HG02870 (cell line): ENCODE results near the gene KHDRBS1.
"Not testable (repeated sequence)": the region's sequence is repeated elsewhere in the genome, so short reads cannot be mapped to it uniquely, and the experiment has no call there.

Experiments
- ATAC-seq: cut with Tn5 transposase; IDR thresholded peaks from one replicate; pipeline ENCODE4 v1.9.1; 2021; ENCODE audit warnings: mild to moderate bottlenecking, moderate library complexity; ENCODE audit not compliant: unreplicated experiment

KHDRBS1 gene, protein sequence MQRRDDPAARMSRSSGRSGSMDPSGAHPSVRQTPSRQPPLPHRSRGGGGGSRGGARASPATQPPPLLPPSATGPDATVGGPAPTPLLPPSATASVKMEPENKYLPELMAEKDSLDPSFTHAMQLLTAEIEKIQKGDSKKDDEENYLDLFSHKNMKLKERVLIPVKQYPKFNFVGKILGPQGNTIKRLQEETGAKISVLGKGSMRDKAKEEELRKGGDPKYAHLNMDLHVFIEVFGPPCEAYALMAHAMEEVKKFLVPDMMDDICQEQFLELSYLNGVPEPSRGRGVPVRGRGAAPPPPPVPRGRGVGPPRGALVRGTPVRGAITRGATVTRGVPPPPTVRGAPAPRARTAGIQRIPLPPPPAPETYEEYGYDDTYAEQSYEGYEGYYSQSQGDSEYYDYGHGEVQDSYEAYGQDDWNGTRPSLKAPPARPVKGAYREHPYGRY

DNA sequence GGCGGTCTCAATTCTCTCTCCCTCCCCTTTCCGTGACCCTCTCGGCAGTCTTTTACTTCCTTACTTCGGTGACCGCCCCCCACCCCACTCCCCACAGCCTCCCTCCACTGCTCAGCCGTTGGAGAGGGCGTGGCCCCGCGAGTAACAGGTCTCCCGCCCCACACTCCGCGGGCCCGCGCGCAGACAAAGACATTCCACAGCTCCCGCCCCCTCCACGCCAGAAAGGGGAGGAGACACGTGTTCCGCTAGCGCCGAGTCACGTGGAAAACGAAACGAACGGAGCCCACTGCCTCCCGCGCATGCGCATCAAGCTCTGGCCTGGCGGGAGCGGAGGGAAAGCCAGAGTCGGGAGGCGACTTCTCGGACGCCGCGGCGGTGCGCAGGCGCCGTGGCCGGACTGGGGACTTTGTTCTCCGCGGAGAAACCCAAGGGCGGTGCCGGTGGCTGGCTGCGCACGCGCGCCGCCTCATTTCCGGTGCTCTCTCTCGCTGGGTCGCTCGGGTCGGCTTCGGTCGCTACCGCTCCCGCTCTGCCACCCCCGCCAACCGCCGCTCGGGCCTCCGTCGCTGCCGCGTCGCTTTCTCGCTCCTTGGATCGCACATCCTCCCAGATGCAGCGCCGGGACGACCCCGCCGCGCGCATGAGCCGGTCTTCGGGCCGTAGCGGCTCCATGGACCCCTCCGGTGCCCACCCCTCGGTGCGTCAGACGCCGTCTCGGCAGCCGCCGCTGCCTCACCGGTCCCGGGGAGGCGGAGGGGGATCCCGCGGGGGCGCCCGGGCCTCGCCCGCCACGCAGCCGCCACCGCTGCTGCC, at the start of gene KHDRBS1:
Gene KHDRBS1 (plus strand): TSS at position 483 of the 813 bp plus-strand sequence. CDS start 128 bp downstream, at position 611.
- peak; percentile 76 for ATAC-seq

DNA sequence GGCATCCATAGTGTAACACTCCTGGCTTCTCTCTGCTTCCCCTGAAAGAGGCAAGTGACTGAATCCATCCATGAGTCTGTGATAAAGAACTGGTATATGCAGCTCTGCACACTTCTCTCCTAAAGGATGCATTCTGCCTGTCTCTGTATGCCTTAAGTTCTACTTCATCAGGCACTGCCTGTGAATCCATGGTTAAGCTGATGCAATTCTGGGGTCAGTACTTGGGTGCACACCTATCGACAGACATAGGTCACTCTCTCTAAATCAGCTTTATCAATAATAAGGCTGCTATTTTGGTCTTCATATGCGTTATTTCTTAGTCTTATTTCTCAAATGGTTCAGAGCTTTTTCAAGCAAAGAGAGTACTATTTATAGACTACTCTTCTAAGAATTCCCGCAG, 42.8 kb upstream of the KHDRBS1 start:
- no peak for ATAC-seq

DNA sequence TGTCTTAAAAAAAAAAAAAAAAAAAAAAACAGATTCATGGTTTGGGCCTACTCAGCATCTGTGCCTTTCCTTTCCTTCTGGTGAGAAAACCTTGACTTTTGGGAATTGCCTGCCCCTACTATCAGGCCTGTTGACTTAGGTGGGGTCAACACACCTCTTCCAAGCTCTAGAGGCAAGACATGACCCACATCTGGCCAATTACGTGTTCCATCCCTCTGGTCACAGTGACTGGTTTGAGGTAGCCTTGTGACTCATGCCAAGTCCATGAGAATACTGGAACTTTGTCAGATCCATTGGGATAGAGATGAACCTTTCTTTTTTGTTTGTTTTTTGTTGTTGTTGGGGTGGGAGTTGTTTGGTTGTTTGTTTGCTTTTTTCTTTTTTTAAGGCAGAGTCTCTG, 37.3 kb upstream of the KHDRBS1 start:
- ATAC-seq = no peak

DNA sequence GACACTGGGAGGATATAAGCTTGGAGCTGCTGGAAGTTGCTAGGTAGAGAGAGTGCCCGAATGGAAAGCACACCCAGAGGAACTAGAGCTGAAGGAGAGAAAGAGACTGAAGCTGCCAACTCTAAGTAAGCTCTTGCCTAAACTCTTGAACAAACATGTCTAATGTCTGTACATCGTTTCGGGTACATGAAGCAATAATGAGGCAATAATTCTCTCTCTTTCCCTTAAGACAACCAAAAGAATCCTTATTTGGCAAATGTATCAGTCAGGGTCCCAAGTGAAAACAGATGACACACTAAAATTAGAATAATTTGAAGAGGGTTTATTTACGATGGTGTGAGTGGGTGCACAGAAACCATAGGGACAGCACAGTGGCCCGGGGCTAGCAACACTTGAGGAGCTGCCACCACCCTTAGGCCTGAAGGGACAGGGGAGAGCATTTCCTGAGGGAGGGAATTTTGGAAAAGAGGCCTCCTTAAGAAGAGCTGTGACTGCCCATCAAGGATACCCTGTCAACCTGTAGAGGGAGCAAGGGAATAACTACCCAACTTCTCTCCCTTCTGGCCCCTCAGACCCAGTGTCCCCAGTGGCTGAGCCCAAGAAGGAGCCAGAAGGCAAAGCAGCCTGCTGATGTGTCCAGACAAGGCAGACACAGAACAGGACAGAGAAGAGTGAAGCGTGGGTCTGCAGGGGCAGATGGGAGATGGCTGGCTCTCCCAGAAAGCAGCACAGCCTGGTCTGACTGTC, 36.1 kb upstream of the KHDRBS1 start:
- ATAC-seq = no peak

- ATAC-seq = no peak
Measured at GRCh38 chr1:31978843-31979400, 34.7 kb upstream of the KHDRBS1 start.

DNA sequence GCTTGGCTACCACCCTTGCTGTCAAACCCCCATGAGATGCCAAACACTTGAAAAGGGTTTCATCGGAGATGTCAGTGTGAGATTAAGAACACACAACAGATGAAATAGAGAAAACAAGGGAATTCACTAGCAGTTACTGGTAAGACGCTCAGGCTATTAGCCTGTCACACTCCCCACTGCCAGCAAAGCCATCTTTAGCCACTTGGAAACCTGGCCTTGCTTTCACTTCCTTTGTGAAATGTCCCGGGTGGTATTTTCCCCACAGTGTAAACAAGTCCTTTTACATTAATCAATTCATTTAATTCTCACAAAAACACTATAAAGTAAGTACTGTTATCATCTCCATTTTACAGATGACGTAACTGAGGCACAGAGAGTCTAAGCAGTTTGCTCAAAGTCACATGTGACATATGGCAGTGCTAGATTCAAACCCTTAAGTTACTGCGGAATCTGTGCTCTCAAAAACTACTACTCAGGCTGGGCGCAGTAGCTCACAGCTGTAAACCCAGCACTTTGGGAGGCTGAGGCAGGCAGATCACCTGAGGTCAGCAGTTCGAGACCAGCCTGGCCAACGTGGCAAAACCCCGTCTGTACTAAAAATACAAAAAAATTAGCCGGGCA, 32.7 kb upstream of the KHDRBS1 start:
- ATAC-seq = no peak

GRCh38 chr1:31981456-31981839, 32.2 kb upstream of the KHDRBS1 start:
- ATAC-seq = no peak

- no peak for ATAC-seq
Measured at GRCh38 chr1:31981972-31982371, 31.7 kb upstream of the KHDRBS1 start.

DNA sequence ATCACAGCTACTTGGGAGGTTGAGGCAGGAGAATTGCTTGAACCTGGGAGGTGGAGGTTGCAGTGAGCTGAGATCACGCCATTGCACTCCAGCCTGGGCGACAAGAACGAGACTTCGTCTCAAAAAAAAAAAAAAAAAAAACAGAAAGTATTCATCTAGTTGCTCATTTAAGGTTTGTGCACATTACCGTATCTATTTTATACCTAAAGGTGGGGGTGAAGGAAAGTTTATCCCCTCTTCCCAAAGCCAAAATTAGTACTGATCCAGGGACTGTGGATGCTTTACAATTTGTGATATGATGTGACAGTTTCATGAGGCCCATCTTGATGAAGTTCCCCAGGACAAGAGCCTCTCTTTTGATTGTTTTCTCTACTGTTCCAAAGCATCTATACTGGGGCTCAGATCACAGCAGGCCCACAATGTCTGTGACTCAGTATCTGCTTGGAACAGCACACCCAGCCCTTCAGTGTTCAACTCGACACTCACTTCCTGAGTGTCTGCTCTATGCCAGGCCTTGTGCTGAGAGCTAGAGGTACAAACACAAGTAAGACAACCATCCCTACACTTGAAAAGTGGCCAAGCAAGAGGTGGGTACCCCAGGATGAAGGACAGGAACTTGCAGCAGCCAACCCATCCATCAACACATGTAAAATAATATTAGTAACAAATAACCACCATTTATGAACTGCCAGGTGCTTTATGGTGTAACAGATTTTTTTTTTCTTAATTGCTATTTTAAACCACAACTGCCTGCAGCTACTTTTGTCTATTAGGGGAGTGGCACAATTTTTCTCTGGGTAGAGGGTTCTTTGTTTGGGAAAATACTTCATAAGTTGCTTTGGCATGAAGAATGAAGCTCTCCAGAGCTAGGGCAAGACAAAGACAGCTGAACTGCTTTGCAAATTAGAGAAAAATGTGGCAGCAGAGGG, 29.0 kb upstream of the KHDRBS1 start:
- no peak for ATAC-seq

DNA sequence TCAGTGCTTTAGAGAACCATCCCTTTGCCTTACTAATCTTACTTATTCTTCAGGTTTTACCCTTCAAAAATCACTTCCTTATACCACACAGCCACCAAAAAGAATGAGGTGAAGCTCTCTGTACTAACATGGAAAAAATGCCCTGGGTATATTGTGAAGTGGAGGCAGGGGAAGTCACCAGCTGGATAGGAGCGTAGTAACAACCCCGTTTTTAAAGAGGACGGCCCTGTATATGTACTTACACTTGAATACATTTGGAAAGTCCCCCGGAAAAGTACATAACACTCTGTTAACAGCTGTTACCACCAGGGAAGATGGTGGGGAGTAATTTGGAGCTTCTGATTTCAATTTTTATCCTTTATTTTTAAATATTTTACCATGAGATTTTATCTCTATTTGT, 28.2 kb upstream of the KHDRBS1 start:
- ATAC-seq = no peak

DNA sequence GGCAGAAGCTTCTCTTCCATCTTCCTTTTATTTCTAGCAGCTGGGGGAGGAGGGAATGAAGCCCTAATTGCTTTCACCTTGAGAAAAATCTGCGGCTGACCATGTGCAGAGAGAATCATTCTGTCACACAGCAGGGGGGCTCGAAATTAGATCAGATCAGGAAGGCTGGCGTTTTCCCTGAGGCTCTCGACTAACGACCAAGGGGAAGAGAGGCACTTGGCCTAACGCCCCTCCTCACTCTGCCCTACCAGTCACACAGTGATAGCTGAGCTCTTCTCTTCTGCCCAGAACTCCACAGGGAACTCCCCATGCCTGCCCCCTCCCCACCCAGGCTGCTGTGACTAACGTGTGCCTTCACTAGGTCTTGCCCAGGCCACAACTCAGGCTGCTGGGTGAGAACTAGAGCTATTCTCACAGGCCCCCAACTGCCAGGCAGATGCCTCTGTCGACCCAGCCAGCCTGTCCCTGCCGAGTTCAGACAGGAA, 26.5 kb upstream of the KHDRBS1 start:
- ATAC-seq = no peak

- no peak for ATAC-seq
Measured at GRCh38 chr1:31989964-31990363, 23.7 kb upstream of the KHDRBS1 start.

DNA sequence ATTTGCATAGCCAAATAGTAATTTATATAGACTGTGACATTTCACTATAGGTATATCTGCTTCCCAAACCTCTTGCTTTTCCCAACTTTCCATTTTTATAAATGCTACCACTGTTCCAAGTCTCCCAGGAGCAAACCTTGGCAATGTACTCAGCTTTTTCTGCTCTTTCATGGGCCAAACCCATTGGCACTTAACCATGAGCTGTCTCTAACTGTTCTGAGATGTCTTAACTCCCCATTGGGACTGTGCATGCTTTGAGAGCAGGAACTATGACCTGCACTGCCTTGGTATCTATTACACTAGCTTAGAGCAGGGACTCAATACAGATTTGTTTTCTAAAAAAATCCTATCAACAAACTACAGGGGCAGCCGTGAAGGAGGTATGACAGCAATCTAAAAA, 22.5 kb upstream of the KHDRBS1 start:
- ATAC-seq = no peak

DNA sequence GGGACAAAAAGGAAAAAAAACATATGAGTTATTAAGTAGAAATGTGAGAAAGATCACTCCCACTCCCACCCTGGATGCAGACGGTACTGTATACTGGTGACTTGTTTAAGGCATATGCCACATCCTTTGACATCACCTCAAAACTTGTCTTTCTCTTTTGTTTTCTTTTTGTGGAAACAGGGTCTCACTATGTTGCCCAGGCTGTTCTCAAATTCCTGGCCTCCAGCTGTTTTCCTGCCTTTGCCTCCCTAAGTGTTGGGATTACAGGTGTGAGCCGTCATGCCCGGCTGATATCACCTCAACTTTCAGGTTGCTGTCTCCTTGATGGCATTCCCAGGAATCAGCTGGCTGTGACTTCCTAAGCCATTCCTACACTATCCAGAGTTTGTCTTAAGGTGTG, 18.4 kb upstream of the KHDRBS1 start:
- ATAC-seq = no peak

DNA sequence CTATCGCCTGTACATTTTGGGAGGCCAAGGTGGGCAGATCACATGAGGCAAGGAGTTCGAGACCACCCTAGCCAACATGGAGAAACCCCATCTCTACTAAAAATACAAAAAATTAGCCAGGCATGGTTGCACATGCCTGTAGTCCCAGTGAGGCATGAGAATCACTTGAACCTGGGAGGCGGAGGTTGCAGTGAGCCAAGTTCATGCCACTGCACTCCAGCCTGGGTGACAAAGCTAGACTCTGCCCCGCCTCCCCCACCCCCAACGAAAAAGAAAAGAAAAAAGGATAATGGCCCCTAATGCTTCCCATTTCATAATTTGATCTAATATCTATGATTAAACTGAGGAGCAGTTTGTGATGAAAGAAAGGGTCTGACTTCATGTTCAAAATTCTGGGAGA, 17.5 kb upstream of the KHDRBS1 start:
- not testable (repeated sequence) for ATAC-seq

GRCh38 chr1:32001863-32002262, 11.8 kb upstream of the KHDRBS1 start:
- ATAC-seq = no peak

GRCh38 chr1:32002285-32002684, 11.4 kb upstream of the KHDRBS1 start:
- not testable (repeated sequence) for ATAC-seq

DNA sequence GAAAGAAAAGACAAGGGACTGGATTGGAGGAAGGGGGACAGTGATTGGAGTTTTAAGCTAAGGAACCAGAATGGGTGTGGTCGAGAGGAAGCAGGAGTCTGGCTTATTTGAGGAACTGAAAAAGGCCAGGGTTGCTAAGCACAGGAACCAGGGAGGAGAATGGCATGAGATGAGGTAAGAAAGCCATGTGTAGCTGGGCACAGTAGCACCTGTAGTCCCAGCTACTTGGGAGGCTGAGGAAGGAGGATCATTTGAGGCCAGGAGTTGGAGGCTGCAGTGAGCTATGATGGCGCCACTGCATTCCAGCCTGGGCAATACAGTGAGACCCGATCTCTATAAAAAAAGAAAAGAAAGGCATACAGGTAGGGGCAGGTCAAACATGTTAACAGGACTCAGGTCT, 8.1 kb upstream of the KHDRBS1 start:
- no peak for ATAC-seq

- ATAC-seq = no peak
Measured at GRCh38 chr1:32007591-32007940, 6.1 kb upstream of the KHDRBS1 start.
